Hepatic stellate cell (primary cell): Measurements from ENCODE around the gene PPP1R12A.
"Not testable (repeated sequence)": the region's sequence is repeated elsewhere in the genome, so short reads cannot be mapped to it uniquely, and the experiment has no call there.

ENCODE experiments used
- DNase-seq: peaks from one replicate; pipeline ENCODE4 v3.0.0; 2011; ENCODE audit warnings: low spot score

PPP1R12A gene

GRCh38 chr12:79935021-79935623 is at the start of gene PPP1R12A:
PPP1R12A (minus strand) TSS chr12:79935097; CDS start chr12:79934931, 166 bp downstream.
- peak; percentile 92 for DNase-seq

- DNase-seq: peak; percentile 26
Observed at GRCh38 chr12:79983986-79984620, 49.2 kb upstream of the PPP1R12A start.

GRCh38 chr12:79983492-79983891 is 48.6 kb upstream of the PPP1R12A start:
- peak; percentile 34 for DNase-seq

- DNase-seq: no peak
Observed at GRCh38 chr12:79982086-79983062, 47.5 kb upstream of the PPP1R12A start.

GRCh38 chr12:79978692-79979091 is 43.8 kb upstream of the PPP1R12A start:
- DNase-seq: no peak

- DNase-seq: not testable (repeated sequence)
Observed at GRCh38 chr12:79977856-79978460, 43.1 kb upstream of the PPP1R12A start.

GRCh38 chr12:79975143-79975542 is 40.2 kb upstream of the PPP1R12A start:
- DNase-seq: no peak

GRCh38 chr12:79973801-79974200 is 38.9 kb upstream of the PPP1R12A start:
- DNase-seq: no peak

- no peak for DNase-seq
Observed at GRCh38 chr12:79964100-79964627, 29.3 kb upstream of the PPP1R12A start.

- DNase-seq: no peak
Observed at GRCh38 chr12:79961411-79961810, 26.5 kb upstream of the PPP1R12A start.

GRCh38 chr12:79959484-79959883 is 24.6 kb upstream of the PPP1R12A start:
- no peak for DNase-seq

- no peak for DNase-seq
Observed at GRCh38 chr12:79956896-79957295, 22.0 kb upstream of the PPP1R12A start.

- no peak for DNase-seq
Observed at GRCh38 chr12:79955561-79955960, 20.7 kb upstream of the PPP1R12A start.

GRCh38 chr12:79954037-79954610 is 19.2 kb upstream of the PPP1R12A start:
- DNase-seq: no peak

- no peak for DNase-seq
Observed at GRCh38 chr12:79949098-79949497, 14.2 kb upstream of the PPP1R12A start.

GRCh38 chr12:79945433-79945832 is 10.5 kb upstream of the PPP1R12A start:
- no peak for DNase-seq

- DNase-seq: no peak
Observed at GRCh38 chr12:79944565-79944964, 9.7 kb upstream of the PPP1R12A start.

- DNase-seq: not testable (repeated sequence)
Observed at GRCh38 chr12:79942846-79943245, 7.9 kb upstream of the PPP1R12A start.

GRCh38 chr12:79939728-79940310 is 4.9 kb upstream of the PPP1R12A start:
- no peak for DNase-seq

GRCh38 chr12:79938843-79939242 is 3.9 kb upstream of the PPP1R12A start:
- DNase-seq: no peak

- DNase-seq: no peak
Observed at GRCh38 chr12:79936670-79937069, 1.8 kb upstream of the PPP1R12A start.
